NOMO-1 (cell line): ENCODE data around the gene GRID2.

Experiments
- DNase-seq, 2 experiments: peaks; one replicate each; lab custom pipeline; 2025; ENCODE audit not compliant: unreplicated experiment in 2 of 2; lab: John Stamatoyannopoulos, UW

Gene GRID2

DNA sequence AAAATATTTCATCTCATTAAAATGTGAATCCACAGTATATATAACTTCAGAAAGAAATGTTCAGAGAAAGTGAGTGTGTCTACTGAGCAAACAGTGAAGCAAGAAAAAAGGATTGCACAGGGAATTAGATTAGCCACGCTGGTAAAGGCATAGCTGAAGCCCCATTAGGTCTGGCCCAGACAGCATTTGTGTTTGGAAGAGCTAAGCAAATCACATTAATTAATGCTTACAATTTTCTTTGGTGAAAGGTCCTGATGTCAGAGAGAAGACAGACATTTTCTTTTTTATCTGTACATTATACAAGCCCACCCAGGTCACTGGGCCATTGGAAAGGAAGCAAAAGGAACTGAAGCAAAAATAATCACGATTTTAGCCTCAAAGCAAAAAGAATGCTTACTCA, 354.6 kb downstream of the GRID2 start:
- no peak for DNase-seq

DNA sequence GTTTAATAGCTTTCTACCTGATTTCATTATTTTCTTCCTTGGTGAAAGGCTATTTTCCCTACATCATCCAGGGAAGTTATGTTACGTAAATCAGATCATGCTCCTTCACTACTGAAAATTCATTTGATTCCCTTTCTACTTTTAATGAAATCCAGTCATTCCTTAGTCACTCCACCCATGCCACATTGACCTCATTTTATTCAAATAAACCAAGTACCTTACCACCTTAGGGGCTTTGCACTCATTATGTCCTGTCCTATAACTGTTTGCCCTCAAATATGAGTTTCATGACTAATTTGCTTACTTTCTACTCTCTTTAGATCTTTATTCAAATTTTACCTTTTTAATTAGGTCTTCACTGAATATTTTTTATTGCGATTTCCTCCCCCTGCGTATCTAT, 374.0 kb downstream of the GRID2 start:
- DNase-seq = no peak

GRCh38 chr4:92678292-92678691, 374.5 kb downstream of the GRID2 start:
- no peak for DNase-seq

- no peak for DNase-seq
These were observed 375.4 kb downstream of the GRID2 start for GRCh38 chr4:92679149-92679548.

- no peak for DNase-seq
These were observed 410.9 kb downstream of the GRID2 start for GRCh38 chr4:92714640-92715039.

DNA sequence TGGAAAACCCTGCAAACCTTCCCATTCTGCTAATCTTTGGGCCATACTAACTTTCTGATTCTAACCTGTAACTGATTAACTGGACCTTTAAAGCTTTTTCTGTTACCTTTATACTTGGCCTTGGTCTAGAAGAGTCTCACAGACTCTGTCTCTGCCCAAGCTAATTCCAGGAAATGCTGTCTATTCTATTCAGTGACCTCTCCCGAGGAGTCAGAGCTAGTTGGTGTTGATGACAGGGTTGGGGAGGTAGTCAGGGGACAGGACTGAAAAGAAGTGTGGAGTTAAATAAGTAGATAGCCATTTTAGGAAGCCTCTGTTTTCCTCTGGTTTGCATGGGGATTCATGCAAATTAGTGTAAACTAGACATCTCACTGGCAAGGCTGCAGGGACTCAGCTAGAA, 429.5 kb downstream of the GRID2 start:
- DNase-seq = no peak

- no peak for DNase-seq
These were observed 431.4 kb downstream of the GRID2 start for GRCh38 chr4:92735025-92735665.

GRCh38 chr4:92760433-92760832, 456.7 kb downstream of the GRID2 start:
- DNase-seq = no peak

- DNase-seq = no peak
These were observed 472.3 kb downstream of the GRID2 start for GRCh38 chr4:92776080-92776479.

GRCh38 chr4:92789741-92790140, 486.0 kb downstream of the GRID2 start:
- DNase-seq = no peak

DNA sequence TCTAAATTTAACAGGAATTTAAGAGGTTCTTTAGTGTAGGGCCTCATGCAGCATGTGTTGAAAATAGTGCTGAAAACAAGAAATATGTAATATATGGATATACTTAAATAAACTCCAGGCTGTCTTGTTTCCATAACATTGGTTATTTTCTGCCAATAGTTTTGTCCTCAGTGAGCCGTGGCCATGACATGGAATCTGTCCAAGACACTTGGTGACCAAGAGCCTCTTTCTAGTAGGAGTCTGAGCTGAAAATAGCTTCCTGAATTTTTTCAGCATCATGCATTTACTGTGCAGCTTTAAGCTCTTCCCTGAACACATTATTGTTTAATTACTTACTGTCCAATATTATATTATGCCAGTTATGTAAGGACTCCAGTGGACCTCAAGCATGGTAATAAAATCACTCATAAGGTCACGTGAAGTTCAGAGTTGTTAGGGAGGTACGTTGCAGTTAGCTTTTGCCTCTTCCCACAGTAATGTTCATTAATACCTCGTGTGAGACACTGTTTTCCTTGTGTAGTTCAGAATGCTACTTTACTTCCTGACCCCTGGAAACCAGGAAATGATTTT, 488.2 kb downstream of the GRID2 start:
- no peak for DNase-seq

DNA sequence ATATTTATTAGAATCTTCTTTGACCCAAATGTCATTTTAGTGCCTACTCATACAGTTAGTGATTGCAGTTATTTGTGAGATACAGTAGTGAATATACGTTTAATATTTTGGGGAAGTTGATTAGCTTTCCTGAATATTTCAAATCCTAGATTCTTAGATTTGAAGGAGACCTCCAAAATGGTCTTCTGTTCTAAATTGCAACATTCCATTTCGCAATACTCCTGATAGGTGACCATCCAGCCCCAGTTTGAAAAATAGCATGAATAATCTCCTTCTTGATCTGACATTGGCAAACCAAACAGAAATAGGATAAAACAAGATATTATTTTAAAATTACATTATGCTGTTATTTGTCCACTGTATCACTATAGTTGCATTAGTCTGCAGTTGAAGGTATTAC, 505.6 kb downstream of the GRID2 start:
- DNase-seq = no peak

- DNase-seq = no peak
These were observed 508.9 kb downstream of the GRID2 start for GRCh38 chr4:92812652-92813051.

DNA sequence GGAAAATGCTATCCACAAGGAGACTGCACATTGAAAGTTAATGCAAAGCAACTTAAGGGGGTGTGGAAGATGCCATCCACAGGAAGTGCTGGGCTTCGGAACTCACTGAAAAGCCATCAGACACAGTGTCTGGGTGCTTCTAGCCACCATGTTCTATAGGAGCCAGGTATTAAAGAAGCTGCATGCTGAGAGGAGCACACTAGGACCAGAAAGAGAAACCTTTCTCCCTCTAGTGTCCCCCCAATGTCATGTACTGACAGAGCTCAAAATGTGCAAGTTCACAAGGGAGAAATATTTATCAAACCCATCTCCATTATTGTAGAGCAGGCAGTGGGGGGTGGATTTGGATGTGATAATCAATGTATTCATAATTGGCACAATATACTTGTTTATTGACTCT, 510.9 kb downstream of the GRID2 start:
- no peak for DNase-seq

GRCh38 chr4:92825256-92825655, 521.5 kb downstream of the GRID2 start:
- DNase-seq = no peak

DNA sequence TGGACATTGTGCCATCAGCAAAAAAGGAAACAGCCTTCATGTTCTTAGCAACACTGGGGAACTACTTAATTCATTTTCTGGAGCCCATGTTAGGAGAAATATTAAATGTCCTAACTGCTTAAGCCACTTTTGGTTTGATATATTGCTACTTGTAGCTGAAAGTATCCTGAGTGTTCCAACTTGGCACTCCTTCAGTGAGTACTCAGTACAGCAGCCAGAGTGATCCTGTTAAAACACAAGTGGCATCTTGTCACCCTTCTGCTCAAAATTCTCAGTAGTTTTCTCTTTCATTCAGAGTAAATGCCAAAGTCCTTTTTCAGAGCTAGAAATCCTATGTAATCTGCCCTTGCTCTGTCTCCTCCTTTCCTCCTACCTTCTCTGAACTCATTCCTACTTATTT, 522.0 kb downstream of the GRID2 start:
- no peak for DNase-seq

GRCh38 chr4:92830771-92831170, 527.0 kb downstream of the GRID2 start:
- DNase-seq = no peak

DNA sequence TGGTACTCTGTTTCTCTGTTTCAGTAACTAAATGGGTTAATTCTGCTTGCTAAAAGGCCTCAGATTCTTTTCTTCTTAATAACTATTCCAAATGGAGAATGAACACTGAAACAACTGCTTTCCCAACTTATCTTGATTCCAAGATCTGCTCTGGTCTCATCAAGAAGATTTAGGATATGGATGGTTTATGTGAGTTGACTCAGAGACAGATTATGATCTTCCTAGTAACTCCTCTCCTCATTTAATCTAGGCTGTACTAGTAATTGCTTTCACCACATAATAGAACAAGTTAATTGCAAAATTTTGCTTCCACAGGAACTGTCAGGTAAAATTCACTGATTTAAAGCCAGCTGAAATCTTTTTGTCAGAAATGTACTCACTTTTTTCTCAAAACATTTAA, 537.1 kb downstream of the GRID2 start:
- DNase-seq = no peak

DNA sequence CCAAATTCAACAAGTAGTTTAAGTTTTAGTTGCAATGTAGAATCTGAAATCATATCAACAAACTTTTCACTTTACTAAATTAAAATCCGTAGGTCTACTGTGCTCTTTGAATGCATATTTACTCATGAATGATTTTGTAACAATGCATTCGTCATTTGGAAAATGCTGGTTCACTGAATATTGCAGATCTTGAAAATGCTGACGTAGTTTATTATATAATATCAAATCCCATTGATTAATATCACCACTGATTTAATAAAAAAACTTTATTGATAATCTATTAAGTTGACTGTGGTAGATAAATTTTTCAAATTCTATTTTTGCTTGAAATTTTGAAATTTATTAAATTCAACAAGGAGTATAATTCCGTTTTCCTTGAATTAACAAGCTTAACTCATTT, 540.0 kb downstream of the GRID2 start:
- no peak for DNase-seq

GRCh38 chr4:92847026-92847425, 543.3 kb downstream of the GRID2 start:
- no peak for DNase-seq

DNA sequence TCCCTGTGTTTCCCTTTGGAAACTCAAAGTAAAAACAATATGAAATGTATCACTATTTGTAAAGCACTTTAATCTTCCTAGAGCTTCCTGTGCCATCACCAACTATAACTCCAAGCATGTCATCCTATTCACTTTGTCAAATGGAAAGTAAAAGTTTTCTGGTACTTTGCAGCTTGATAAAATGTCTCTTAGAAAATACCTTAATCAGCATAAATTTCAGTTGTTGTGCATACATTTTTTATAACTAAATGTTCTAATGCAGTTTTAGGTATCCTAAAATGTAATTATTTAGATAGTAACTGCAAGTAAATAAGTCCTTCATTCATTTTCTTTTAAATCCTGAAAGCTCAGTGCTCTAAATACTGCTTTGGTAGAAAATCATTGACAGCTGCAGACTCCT, 558.7 kb downstream of the GRID2 start:
- no peak for DNase-seq

DNA sequence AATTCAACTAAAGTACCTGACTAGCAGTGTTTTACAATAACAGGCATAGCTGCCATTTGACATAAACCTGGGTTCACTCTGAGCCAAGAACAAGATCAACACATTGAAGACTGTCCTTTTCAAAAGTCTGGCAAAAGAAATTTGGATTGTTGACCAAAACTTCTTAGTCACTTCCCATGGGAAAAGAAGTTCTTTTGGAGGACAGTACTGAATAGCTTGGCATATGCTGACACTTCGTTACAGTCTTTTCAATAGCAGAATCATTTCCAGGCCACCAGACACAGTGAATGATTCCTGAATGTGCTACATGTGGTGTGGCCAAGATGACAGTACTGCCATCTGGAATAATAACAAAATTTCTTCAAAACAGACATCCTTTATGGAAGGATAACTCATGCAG, 560.3 kb downstream of the GRID2 start:
- no peak for DNase-seq

DNA sequence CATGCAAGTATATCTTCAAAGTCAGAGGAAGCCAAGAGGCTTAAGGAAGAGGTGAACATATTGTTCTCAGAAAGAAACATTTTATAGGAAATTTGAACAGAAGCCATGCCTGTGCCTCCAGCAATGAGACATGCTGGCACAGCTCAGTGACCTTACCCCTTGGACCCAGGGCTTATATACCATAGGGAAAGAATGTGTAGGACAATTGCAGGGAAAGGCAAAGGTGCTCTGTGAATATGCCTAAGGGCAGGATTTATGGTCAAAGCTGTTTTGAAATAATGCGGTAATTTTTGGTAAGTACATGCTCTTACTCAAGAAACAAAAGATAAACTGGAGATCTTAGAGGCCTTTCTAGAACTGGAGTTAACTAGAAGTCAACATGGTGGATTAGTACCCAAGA, 568.8 kb downstream of the GRID2 start:
- DNase-seq = no peak
